GM04504 (cell line): ENCODE measurements around the gene CTIF.

ENCODE experiments used
- DNase-seq: peaks from one replicate; pipeline ENCODE4 v3.0.0-alpha.2; 2012; ENCODE audit warnings: low read depth

CTIF gene

DNA sequence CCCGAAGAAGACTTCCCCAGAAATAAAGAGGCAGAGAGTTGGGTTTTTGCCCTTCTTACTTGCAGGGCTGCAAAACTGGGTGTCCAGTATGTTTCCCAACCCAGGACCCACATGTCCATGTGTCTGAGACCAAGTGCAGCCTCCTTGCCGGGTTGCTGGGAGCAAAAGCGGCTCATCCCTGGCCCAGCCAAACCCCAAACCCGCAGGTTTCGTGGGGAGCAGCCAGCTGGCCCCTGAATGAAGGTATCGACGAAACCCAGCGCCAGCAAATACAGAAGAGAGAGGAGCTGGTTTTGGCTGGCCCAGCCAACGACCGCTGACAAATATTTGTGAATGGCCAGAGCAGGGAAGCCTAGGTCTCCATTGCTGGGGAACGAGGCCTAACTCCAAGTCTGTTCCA is 214.9 kb downstream of the CTIF start:
- no peak for DNase-seq

DNA sequence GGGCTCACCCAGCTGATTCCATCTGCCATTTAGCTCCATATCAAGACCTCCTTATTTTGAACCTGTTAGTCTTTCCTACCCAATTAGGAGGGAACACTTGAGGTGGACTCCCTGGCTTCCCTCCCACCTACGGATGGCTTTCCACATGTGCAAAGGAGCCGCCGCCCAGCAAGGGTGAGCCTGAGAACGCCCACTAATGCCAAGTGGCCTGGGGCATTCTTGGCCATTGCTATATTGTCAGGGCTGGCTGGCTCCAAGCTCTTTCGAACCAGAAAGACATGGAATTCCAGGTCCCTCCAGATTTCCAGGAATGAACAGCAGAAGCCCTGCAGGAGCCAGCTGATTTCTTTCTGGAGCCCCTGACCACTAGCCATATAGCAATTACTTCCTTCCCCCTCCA is 215.7 kb downstream of the CTIF start:
- DNase-seq = no peak

- DNase-seq = no peak
Measured at GRCh38 chr18:48754993-48755473, 216.2 kb downstream of the CTIF start.

GRCh38 chr18:48756511-48757226 is 217.8 kb downstream of the CTIF start:
- DNase-seq = no peak

DNA sequence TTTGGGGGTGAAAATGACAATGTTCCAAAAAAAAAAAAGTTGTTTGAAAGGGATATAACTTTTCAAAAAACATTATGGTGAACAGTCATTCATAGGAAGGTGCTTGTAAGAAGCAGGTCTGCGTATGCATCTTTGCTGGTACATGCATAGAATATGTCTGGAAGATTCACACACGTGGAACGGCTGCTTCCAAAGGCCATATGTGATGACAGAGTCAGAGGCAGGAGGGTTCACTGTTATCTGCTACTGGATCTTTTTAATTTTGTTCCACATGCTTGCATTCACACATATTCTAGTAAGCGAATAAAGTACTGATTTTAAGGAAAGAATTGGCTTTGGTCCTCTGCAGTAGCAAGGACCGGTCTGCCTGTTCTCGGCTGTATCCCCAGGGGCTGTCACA is 218.5 kb downstream of the CTIF start:
- DNase-seq = no peak

DNA sequence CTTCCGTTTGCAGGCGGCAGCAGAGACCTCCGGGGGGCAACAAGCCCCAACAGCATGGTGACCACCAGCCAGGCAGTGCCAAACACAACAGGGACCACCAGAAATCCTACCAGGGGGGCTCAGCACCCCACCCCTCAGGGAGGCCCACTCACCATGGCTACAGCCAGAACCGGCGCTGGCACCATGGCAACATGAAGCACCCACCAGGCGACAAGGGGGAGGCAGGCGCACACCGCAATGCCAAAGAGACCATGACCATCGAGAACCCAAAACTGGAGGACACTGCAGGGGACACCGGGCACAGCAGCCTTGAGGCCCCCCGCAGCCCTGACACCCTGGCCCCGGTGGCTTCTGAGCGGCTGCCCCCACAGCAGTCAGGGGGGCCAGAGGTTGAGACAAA is 219.1 kb downstream of the CTIF start:
- no peak for DNase-seq

DNA sequence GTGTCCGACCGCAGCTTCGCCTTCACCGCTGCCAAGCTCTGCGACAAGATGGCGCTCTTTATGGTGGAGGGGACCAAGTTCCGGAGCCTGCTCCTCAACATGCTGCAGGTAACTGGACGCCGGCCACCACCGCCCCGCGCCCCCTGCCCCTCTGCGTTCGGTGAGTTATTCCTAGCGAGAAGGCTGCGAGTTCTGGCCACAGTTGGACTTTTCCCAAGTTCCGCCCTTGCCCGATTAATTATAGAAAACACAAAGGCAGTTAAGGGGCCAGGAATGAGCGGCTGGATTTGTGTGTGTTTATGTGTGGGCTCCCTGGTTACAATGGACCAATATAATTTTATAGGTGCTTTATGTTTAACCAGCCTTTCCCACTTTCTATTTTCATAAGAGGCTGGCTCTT is 222.8 kb downstream of the CTIF start:
- no peak for DNase-seq

DNA sequence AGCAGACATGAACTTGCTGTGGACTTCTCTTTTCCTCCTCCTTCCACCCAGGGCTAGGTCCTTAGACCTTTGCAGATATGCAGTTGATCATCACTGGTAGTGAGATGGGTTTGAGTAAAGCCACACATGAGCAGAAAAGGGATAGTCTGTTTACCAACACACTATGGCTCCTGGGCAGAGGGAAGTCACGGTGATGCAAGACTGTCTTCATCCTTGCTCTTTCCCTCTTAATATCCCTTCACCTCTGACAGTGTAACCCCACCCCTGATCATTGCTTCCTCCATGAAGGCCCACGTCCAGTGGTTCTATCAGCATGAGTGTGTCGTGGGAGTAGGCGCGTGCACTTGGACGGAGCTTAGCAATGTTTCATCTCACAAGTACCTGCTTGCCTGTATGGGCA is 223.2 kb downstream of the CTIF start:
- no peak for DNase-seq

DNA sequence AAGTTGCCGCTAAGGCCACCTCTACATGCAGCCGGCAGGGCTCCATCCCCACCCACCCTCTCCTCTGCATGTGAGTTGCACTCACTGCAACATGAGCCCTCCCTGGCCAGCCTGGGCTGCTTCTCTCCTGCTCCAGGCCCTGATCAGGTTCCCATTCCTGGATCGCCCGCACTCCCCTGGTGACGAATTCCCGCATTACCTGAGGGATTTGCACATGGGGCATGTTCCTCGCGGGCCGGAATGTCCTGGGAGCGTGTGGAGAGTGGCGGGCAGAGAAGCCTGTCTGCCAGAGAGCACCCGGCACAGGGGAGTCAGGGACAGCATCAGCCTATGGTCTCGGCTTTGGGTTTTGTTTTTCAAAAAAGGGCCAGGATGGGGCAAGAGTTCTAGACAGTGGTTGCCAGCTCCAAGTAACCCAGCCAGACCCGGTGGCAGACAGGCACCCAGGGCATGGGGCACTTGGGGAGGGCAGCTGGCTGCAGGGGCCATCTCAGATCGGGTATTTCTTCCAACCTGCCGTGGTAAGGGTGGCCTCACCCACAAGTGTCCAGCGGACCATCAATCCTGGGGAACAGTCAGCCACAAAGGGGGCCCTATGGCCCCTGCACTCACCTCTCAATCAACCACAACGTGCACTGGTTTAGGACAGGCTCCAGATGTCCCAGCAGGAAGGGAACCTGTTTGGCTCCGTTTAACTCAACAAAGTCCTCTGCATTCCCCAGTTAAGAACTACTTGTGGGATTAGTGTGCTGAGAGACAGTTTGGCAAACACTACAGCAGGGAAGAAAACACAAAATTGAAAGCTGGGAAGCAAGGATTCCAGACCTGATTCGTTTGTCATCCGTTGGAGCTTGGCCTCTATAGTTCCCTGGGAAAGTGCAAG is 224.2 kb downstream of the CTIF start:
- no peak for DNase-seq

DNA sequence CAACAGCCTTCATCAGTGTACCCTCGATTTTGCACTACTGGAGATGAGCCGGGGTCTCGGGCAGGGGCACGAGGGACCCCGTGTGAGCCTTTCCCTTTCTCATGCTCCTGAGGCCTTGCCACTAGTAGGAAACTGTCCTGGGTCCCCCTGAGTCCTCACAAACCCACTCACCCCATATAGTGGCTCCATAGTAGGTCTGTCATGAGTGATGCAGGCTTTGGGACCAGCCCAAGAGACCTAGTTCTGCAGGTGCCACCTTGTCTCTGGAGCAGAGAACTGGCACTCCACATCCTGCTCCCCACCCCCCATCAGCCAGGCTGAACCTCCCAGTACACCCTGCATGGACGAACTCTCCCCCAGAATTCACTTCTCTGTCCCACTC is 224.9 kb downstream of the CTIF start:
- no peak for DNase-seq

DNA sequence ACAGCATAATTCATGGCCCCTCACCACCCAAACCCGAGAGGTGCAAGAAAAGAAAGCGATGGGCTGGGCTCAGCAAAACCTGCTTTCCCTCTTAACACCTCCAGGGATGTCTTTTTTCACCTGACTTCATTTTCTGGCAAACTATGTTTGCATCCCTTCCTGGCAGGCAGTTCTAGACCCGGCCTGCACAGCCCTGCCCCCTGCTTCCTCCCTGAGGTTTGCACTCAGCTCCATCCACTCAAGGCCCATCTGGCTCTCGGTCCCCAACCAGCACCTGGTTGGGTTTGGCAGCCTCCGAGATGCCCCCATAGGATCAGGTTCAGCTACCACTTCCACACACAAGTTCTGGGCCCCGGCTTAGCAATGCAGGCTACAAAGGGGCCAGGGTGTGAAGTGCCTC is 226.2 kb downstream of the CTIF start:
- DNase-seq = no peak

GRCh38 chr18:48766026-48766425 is 227.2 kb downstream of the CTIF start:
- no peak for DNase-seq

- DNase-seq = no peak
Measured at GRCh38 chr18:48766487-48766886, 227.7 kb downstream of the CTIF start.

DNA sequence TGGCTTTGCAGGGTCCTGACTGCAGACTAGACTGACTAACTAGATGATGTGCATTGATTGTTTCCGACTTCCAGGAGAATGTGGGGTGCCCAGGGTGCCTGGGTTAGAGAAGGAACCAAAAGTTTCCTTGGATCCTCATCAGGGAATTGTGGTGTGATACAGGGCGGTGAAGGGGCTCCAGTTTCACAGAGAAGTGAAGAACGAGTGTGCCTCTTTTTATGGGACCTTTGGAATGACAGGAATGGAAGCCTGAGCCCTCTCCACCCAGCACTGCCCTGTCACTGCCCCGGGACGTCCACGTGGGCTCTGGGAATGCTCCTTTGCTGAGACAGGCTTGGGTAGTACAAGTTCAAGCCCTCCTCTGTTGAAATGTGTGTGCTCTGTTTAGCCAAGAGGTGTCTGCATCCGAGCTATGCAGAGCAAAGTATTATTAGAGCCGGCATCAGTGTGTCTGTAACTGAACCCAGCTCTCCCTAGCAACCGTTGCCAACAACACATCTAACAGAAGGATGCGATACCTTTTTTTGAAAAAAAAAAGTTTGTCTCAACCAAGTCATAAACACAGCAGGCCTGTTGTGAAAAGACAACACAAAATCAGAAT is 228.4 kb downstream of the CTIF start:
- DNase-seq = peak; percentile 54

DNA sequence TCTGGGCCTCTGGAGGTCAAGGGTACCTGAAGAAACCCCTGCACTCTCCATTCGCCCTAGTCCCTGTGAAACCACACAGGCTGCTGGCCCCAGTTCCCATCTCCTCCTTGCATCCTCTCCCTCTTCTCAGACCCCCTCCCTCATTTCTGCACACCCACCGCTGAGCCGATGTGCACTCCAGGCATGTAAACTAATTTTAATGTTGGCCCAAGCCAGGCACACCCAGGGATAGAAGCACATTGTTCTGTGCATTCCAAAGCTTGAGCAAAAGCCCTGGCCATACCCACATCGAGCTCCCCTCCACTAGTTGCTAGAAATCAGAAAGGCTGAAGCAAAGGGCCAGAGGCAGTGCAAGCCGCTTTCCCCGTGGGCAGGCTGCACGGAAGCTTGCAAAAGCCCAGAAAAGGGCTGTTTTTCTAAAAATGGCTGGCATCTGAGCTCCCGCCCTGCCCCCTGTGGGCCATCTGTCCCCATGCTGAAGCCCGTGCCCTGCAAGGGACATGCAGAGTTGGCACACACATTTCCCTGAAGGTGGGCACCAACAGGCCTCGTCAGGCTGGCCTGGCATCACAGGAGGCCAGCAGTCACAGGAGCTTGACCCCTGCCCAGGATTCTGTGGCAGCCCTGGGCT is 230.3 kb downstream of the CTIF start:
- no peak for DNase-seq

DNA sequence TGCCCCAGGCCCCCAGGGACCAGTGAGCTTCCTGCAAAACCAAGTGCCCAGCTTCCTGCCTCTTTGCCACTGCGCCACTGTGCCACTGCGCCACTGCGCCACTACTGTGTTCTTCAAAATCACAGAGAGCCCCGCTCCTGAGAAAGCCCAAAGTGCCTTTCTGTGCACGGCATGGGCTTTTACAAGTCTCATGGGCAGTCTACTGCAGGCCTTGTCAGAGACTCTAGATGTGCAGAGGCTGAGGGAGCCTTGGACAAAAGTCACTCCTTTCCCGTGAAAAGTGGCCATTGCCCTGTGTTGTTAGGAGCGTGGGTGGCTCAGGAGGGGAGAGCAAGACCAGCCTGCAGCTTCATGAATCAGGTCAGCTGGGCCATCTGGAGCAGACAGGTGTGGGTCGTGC is 231.4 kb downstream of the CTIF start:
- no peak for DNase-seq

DNA sequence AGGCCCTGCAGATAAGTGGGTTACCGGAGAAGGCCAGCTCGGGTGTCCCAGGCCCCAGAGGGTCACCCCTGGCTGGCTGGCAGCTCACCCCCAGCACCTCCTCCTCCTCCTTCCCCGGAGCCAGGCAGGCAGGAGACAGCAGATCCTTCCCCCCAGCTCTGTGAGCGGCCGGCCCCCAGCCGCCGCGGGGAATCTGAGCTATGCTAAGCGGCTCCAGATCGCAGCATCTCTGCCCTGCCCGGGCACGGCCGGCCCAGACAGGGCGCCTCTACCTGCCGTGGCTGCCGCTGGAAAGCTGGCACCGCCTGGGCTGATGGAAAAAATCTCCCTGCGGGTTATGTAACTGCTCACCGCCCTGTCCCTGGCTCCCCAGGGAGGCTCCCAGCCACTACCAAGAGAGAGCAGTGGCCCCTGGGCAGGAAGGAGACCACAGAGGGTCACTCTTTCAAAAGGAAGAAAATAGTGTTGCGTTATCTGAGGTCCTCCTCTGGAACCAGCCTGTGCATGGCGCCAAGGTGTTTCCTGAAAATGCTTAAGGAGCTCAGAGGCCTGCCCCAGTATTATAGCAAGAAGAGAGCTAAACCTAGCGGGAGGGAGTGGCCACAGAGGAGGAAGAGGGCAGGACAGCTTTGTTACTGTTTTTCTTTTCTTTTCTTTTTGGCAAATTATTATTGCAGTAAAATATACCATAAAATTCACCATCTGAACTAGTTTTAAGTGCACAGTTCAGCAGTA is 233.0 kb downstream of the CTIF start:
- DNase-seq = no peak

DNA sequence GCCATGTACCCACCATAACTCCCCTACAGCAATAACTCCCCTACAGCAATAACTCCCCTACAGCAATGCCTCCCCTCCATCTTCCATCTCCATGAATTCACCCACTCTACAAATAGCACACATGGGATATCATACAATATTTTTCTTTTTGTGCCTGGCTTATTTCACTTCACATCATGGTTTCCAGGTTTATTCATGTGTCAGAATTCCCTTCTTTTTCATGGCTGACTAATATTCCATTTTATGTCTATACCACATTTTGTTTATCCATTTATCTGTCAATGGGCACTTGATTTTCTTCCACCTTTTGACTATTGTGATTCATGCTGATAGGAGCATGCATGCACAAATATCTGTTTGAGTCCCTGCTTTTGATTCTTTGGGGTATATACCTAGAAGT is 233.6 kb downstream of the CTIF start:
- no peak for DNase-seq

- no peak for DNase-seq
Measured at GRCh38 chr18:48773821-48774220, 235.0 kb downstream of the CTIF start.

- no peak for DNase-seq
Measured at GRCh38 chr18:48774941-48775340, 236.1 kb downstream of the CTIF start.

GRCh38 chr18:48775372-48776155 is 236.7 kb downstream of the CTIF start:
- DNase-seq = no peak
